Activated CD4-positive, alpha-beta T cell treated with anti-CD3 and anti-CD28 coated beads, Interleukin-2, amount 10 ng/mL, durations not matched to agents 7 days and 5 days (primary cell): ENCODE results near the gene DNM3. TPM values are rescaled to one million over a fixed set of nuclear protein-coding genes. Genes with fewer than 3 reads are reported as not detected.

ENCODE experiments used
- CTCF ChIA-PET: fragments of 350-600 bp; sonication (Branson Sonifier 250); formaldehyde crosslinking; loops from one replicate; lab custom pipeline; 2021; ENCODE audit warnings: antibody characterized with exemption; lab: Charles Lee
- POLR2A ChIA-PET: fragments of 350-600 bp; sonication (Branson Sonifier 250); formaldehyde crosslinking; loops from one replicate; lab custom pipeline; 2021; ENCODE audit warnings: antibody characterized with exemption; lab: Charles Lee
- DNase-seq: peaks from one replicate; pipeline ENCODE4 v3.0.0-alpha.2; 2020
- H3K27ac Mint-ChIP-seq: one replicate; pipeline ENCODE4 v1.8.0; 2021; ENCODE audit warnings: mild to moderate bottlenecking, moderate library complexity, mixed read lengths
- H3K27me3 Mint-ChIP-seq: one replicate; pipeline ENCODE4 v1.8.0; 2021; ENCODE audit warnings: mixed read lengths
- H3K36me3 Mint-ChIP-seq: one replicate; pipeline ENCODE4 v1.8.0; 2021; ENCODE audit warnings: low read depth, mixed read lengths
- H3K4me1 Mint-ChIP-seq: one replicate; pipeline ENCODE4 v1.8.0; 2021; ENCODE audit warnings: mixed read lengths
- H3K4me3 Mint-ChIP-seq: one replicate; pipeline ENCODE4 v1.8.0; 2021; ENCODE audit warnings: mild to moderate bottlenecking, moderate library complexity, mixed read lengths
- H3K9me3 Mint-ChIP-seq: one replicate; pipeline ENCODE4 v1.8.0; 2021; ENCODE audit warnings: mixed read lengths
- total RNA-seq, 2 experiments: library from RNA; stranded (reverse); gene quantifications; one replicate each; pipeline ENCODE4 v1.2.3, GENCODE V29; 2021

DNM3 gene
- total RNA-seq, 2 experiments from 2014 or later, result 2.1 TPM

DNA sequence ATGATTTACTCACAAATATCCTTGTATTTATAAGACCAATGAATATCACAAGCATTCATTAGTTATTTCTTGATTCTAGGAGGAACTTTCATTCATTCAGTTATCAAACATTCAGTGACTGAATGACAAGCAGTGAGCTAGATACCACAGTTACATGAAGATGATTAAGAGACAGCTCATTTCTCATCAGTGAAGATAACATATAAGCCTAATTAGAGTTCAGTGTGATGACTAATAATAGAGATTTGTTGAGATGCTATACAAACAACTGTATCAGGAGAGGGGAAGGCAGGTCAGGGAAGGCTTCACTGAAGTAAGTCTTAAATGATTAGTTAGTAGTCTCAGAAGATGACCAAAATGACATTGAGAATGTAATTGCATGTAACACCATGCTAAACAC, 564.6 kb downstream of the DNM3 start:
- Mint-ChIP-seq H3K27me3 (no peaks in the 10 kb centered on the region), H3K27ac (no peak overlapping the region), H3K4me1 (peaks cover 6% of the 10 kb centered on the region), H3K9me3 (no peaks in the 10 kb centered on the region), H3K4me3 (no peak overlapping the region), H3K36me3 (no peaks in the 10 kb centered on the region)
- no peak for DNase-seq
- ChIA-PET CTCF (interaction anchor here (0.6 kb wide), 1 partner anchor 11 kb away, joined by 8 read pairs; no protein-coding TSS in a partner anchor), POLR2A (no interaction called here)

DNA sequence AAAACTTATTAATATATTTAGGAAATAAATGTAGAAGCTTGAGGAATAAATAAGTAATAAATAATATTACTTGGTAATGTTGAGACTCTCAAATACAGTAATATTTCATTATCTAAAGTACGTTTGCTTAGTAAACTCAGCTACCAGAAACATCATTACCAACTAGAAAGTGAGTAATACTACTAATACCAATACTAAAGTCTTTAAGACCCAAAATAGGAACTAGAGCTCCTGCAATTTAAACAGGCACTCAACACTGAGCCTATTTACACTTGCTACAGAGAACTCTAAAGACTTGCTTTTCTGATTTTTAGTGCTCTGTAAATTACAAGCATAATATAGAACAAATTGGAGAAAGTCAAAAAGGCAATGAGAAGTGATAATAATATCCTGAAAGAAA, 565.7 kb downstream of the DNM3 start:
- ChIA-PET CTCF (no interaction called here), POLR2A (interaction anchor here (0.6 kb wide), 1 partner anchor 48 kb away, joined by 3 read pairs; no protein-coding TSS in a partner anchor)
- H3K27me3 Mint-ChIP-seq, result no peaks in the 10 kb centered on the region
- H3K9me3 Mint-ChIP-seq, result no peaks in the 10 kb centered on the region
- H3K36me3 Mint-ChIP-seq, result no peaks in the 10 kb centered on the region
- no peak overlapping the region for H3K27ac Mint-ChIP-seq
- no peak overlapping the region for H3K4me3 Mint-ChIP-seq
- DNase-seq, result no peak
- peaks cover 6% of the 10 kb centered on the region for H3K4me1 Mint-ChIP-seq

DNA sequence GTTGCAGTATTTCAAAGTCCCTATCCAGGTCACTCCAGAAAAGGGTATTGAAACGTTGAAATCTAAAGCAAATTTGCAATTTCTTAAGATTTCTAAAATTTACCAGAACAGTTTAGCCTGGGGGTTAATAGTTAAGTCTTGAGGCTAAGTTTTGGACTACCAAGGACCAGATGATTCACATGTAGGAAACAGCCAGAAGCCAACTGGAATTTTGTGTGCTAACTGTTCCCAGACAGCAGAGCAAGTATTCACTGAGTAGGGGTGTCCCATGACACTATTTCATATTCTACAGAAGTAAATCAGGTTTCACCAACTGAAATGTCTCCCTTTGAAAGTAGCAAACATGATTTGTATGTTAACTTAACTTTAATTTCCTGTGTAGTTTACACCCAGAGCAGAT, 567.7 kb downstream of the DNM3 start:
- CTCF ChIA-PET, result no interaction called here
- DNase-seq, result no peak
- Mint-ChIP-seq H3K27ac (no peak overlapping the region), H3K9me3 (no peaks in the 10 kb centered on the region), H3K27me3 (no peaks in the 10 kb centered on the region), H3K4me1 (no peaks in the 10 kb centered on the region), H3K4me3 (no peak overlapping the region), H3K36me3 (no peaks in the 10 kb centered on the region)
- POLR2A ChIA-PET, result interaction anchor here (0.5 kb wide), 1 partner anchor 654 kb away, joined by 4 read pairs; no protein-coding TSS in a partner anchor

DNA sequence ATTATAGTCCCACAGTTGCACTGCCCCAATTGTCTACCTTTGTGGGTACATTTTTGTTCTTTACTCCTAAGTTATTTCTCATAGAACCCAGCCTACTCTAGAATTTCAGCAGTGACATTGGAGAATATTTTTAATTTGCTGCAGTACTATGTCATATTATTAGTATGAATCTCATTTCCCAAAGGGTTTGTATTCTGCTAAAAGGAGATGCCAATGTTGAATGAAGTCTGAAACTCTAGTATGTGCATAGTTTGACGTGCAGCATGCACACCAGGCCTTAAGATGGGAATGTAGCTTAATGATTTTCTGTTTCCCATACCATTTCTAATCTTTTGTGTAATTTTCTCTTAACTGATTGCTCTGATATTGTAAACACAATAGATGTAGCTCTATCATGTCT, 568.7 kb downstream of the DNM3 start:
- POLR2A ChIA-PET, result no interaction called here
- CTCF ChIA-PET, result no interaction called here
- DNase-seq, result no peak
- Mint-ChIP-seq H3K36me3 (no peaks in the 10 kb centered on the region), H3K27me3 (no peaks in the 10 kb centered on the region), H3K4me3 (no peak overlapping the region), H3K9me3 (no peaks in the 10 kb centered on the region), H3K4me1 (no peaks in the 10 kb centered on the region), H3K27ac (no peak overlapping the region)

DNA sequence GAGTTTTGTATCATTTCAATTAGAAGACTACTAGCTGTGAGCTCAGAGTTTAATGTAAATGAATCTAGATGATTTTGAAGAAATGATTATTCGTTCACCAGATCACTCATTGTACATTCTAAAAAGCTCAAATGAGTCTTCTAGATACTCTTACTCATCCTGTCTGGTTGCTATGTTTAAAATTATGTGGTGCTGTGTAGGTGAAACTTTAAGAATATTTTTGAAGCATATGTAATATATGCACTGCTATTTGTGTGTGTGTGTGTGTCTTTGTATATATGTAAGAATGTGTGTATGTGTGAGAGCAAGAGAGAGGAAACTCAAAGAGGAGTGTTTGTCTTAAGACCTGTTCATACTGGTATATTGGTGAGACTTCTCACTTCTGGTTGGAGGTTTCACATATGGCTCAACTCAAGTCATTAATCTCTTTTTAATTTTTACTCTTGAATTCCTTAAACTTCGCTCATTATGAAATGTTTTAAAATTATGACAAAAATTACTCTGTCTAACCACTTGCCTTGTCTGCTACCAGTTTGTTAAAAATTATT, 570.6 kb downstream of the DNM3 start:
- H3K4me1 Mint-ChIP-seq, result no peaks in the 10 kb centered on the region
- H3K27me3 Mint-ChIP-seq, result no peaks in the 10 kb centered on the region
- no peak overlapping the region for H3K4me3 Mint-ChIP-seq
- DNase-seq, result no peak
- no peaks in the 10 kb centered on the region for H3K36me3 Mint-ChIP-seq
- H3K27ac Mint-ChIP-seq, result no peak overlapping the region
- POLR2A ChIA-PET, result interaction anchor here (0.6 kb wide), 1 partner anchor 380 kb away, joined by 7 read pairs; no protein-coding TSS in a partner anchor
- no peaks in the 10 kb centered on the region for H3K9me3 Mint-ChIP-seq
- CTCF ChIA-PET, result interaction anchor here (0.9 kb wide), 1 partner anchor 13 kb away, joined by 4 read pairs; no protein-coding TSS in a partner anchor

DNA sequence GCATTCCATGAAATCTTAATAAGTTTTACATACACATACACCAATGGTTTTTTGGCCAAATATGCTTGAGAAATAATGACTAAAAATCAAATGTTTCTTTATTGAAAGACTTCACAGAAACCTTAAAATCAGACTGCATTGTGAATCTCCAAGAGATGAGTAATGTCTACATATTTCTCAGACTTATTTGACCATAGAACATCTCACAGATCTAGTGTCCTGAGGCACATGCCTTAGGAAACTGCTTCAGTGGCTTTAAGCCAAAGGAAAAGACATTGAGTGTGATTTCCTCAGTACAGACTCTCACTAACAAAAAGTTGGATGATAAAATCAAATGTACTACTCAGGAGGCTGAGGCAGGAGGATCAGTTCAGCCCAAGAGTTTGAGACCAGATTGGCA, 573.0 kb downstream of the DNM3 start:
- Mint-ChIP-seq H3K36me3 (no peaks in the 10 kb centered on the region), H3K9me3 (no peaks in the 10 kb centered on the region), H3K27ac (no peak overlapping the region), H3K4me1 (no peaks in the 10 kb centered on the region), H3K27me3 (no peaks in the 10 kb centered on the region), H3K4me3 (no peak overlapping the region)
- CTCF ChIA-PET, result interaction anchor here (0.9 to 1.2 kb wide), 2 partner anchors 15 to 313 kb away, joined by 3 read pairs; no protein-coding TSS in a partner anchor
- DNase-seq, result no peak
- POLR2A ChIA-PET, result no interaction called here

DNA sequence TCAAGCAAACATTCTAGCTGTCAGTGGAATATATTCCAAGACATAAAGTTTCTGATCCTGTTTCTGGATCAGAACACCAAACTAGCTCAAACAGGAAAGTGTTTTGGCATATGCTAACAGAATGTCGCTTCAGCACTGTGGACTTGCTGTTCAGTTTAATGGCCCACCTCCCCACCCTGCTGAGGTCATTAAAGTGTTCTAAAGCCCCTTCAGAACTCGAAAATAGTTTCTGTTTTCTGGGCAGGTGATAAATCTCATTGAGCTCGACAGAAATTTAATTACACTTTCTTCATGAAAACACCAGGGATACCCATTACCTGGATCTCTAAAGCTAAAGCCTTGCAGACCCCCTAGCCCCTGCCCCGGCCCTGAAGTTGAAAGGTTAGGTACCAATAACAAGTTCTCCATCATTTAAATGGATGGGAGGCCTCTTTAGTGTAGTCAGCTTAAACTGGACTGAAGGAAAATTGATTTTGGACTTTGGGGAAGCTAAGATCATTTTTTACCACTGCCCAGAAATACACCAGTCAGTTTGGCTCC, 575.3 kb downstream of the DNM3 start:
- Mint-ChIP-seq H3K27ac (no peak overlapping the region), H3K9me3 (no peaks in the 10 kb centered on the region), H3K27me3 (no peaks in the 10 kb centered on the region), H3K4me3 (no peak overlapping the region), H3K36me3 (no peaks in the 10 kb centered on the region), H3K4me1 (no peaks in the 10 kb centered on the region)
- ChIA-PET CTCF (interaction anchor here (0.6 to 1.0 kb wide), 5 partner anchors 8 to 631 kb away, joined by 3 to 8 read pairs (median 4); no protein-coding TSS in a partner anchor), POLR2A (interaction anchor here (0.7 kb wide), 1 partner anchor 14 kb away, joined by 3 read pairs; no protein-coding TSS in a partner anchor)
- no peak for DNase-seq

DNA sequence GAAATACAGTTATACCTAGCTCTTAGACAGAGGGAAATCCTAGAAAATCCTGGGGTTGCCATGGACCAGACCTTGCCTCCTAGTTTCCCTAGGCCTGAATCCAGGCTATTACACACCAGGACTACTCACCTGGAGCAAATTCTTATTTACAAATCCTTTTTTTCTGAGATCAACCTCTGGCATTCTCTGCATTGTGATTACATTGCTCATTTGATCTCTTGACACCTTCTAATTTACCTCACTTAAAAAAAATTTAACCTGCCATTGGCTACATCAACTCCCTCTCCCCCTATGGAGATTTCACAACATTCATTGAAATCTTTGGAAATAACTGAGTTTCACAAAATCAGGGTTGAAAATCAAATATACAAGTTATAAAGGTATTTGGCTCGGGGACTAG, 576.3 kb downstream of the DNM3 start:
- ChIA-PET POLR2A (no interaction called here), CTCF (interaction anchor here (0.9 to 1.0 kb wide), 2 partner anchors 10 to 13 kb away, joined by 3 to 4 read pairs; no protein-coding TSS in a partner anchor)
- Mint-ChIP-seq H3K9me3 (no peaks in the 10 kb centered on the region), H3K27ac (no peak overlapping the region), H3K36me3 (no peaks in the 10 kb centered on the region), H3K4me3 (no peak overlapping the region), H3K4me1 (no peaks in the 10 kb centered on the region), H3K27me3 (no peaks in the 10 kb centered on the region)
- no peak for DNase-seq

DNA sequence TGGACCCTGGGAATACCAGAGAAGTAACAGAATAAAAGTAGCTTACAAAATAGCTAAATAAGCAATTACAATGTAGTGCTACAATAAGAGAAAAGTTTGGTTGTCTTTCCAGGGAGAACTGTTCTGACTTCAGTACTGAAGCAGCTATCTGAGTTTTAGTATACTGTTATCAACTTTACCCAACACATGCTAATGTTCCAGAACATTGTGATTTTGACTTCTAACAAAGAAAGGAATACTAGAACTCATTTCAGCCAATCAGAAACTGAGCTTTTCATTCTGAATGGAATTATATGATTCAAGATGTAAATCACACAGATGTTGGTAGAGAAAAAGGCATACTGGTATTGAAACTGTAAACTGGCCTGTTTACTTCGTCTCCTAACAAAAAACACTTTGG, 579.1 kb downstream of the DNM3 start, which contains the start of gene C1orf105:
Gene C1orf105 (plus strand): TSS at position 301 of the 400 bp plus-strand sequence. CDS start 201 bp downstream, outside the sequence.
- ChIA-PET CTCF (interaction anchor here (1.2 kb wide), 1 partner anchor 17 kb away, joined by 3 read pairs; no protein-coding TSS in a partner anchor), POLR2A (no interaction called here)
- no peak for DNase-seq
- no peaks in the 10 kb centered on the region for H3K9me3 Mint-ChIP-seq
- H3K36me3 Mint-ChIP-seq, result peaks cover 4% of the 10 kb centered on the region
- H3K27ac Mint-ChIP-seq, result no peak within 1 kb of the TSS
- H3K27me3 Mint-ChIP-seq, result no peaks in the 10 kb centered on the region
- no peaks in the 10 kb centered on the region for H3K4me1 Mint-ChIP-seq
- H3K4me3 Mint-ChIP-seq, result no peak within 1 kb of the TSS

DNA sequence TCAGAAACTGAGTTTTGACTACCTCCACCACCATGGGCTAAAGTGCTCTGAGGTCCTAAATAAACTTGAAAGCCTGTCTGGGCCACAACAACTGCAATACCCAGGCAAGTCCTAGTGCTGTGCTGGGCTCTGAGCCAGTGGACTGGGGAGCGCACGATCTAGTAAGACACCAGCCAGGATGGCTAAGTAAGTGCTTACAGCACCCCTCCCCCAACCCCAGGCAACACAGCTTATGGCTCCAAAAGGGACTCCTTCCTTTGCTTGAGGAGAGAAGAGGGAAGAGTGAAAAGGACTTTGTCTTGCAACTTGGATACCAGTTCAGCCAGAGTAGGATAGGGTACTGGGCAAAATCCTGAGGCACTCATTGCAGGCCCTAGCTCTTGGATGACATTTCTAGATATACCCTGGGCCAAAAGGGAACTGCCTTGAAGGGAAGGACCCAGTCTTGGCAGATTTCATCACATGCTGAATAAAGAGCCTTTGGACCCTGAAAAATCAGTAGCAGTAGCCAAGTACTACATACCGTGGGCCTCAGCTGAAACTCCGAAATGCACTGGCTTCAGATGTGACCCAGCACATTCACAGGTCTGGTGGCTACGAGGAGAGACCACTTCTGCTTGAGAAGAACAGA, 580.8 kb downstream of the DNM3 start:
- CTCF ChIA-PET, result no interaction called here
- POLR2A ChIA-PET, result no interaction called here
- no peaks in the 10 kb centered on the region for H3K27me3 Mint-ChIP-seq
- H3K4me3 Mint-ChIP-seq, result no peak overlapping the region
- no peaks in the 10 kb centered on the region for H3K4me1 Mint-ChIP-seq
- H3K36me3 Mint-ChIP-seq, result peaks cover 4% of the 10 kb centered on the region
- H3K27ac Mint-ChIP-seq, result no peak overlapping the region
- H3K9me3 Mint-ChIP-seq, result no peaks in the 10 kb centered on the region
- DNase-seq, result no peak

DNA sequence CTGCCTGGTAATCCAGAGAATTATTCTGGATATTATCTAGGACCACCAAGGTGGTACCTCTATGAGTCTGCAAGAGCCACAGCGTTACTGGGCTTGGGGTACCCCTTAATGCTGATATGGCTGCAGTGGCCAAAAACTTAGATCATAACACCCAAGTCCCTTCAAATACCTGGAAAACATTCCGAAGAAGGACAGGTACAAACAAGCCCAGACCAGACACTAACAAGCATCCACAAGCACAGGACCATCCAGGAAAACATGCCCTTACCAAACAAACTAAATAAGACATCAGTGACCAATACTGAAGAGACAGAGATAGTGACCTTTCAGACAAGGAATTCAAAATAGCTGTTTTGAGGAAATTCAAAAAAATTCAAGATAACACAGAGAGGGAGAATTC, 582.0 kb downstream of the DNM3 start:
- H3K4me1 Mint-ChIP-seq, result no peaks in the 10 kb centered on the region
- H3K27ac Mint-ChIP-seq, result no peak overlapping the region
- no peaks in the 10 kb centered on the region for H3K9me3 Mint-ChIP-seq
- peaks cover 4% of the 10 kb centered on the region for H3K36me3 Mint-ChIP-seq
- no peaks in the 10 kb centered on the region for H3K27me3 Mint-ChIP-seq
- ChIA-PET CTCF (no interaction called here), POLR2A (no interaction called here)
- no peak overlapping the region for H3K4me3 Mint-ChIP-seq
- DNase-seq, result no peak

DNA sequence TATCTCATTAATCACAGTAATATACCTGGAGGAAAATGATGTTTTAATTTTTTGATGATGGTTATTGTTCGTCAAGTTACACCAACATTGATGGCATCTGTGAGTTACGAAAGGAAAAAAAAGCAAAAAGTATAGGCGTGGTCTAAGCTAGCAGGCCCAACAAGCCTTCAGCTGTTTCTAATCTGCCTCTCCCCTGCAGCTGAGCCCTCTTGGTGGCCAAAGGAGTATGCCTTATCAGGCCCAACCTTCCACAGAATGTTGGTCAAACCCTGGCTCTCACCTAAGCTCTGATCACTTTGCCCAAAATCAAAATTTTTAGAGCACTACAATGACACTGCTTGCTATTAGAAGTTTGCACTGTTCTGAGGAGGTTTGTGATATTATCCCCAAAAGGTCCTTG, 584.0 kb downstream of the DNM3 start:
- DNase-seq, result no peak
- ChIA-PET CTCF (interaction anchor here (1.0 to 1.9 kb wide), 2 partner anchors 10 to 14 kb away, joined by 3 to 4 read pairs; no protein-coding TSS in a partner anchor), POLR2A (no interaction called here)
- H3K27me3 Mint-ChIP-seq, result no peaks in the 10 kb centered on the region
- no peaks in the 10 kb centered on the region for H3K9me3 Mint-ChIP-seq
- H3K4me1 Mint-ChIP-seq, result peaks cover 10% of the 10 kb centered on the region
- H3K36me3 Mint-ChIP-seq, result peaks cover 4% of the 10 kb centered on the region
- H3K4me3 Mint-ChIP-seq, result no peak overlapping the region
- no peak overlapping the region for H3K27ac Mint-ChIP-seq

DNA sequence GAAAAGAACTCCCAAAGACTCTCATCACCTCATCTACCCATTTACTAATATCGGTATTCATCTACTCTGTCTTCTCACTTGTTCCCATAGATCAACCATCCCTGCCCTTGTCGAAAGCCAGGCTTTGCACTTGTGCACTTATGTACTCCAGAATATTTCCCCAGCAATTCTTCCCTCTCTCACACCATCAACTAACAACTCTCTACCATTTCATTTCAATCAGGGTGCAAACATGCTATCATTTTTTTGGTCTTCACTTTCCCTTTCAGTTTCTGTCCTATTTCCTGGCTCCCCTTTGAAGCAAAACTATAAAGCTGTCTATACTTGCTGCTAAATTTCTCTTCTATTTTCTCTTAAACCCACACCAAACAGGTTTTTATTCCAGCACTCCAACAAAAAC, 585.9 kb downstream of the DNM3 start:
- H3K4me1 Mint-ChIP-seq, result peaks cover 25% of the 10 kb centered on the region
- no peak overlapping the region for H3K27ac Mint-ChIP-seq
- peaks cover 8% of the 10 kb centered on the region for H3K36me3 Mint-ChIP-seq
- ChIA-PET CTCF (interaction anchor here (1.3 to 1.9 kb wide), 3 partner anchors 10 to 291 kb away, joined by 3 to 7 read pairs (median 4); partner anchors contain the start of gene PIGC), POLR2A (no interaction called here)
- DNase-seq, result no peak
- H3K4me3 Mint-ChIP-seq, result no peak overlapping the region
- no peaks in the 10 kb centered on the region for H3K27me3 Mint-ChIP-seq
- no peaks in the 10 kb centered on the region for H3K9me3 Mint-ChIP-seq
